PC-3 (cell line): ENCODE data around the gene TTC28. TPM values are rescaled to one million over a fixed set of nuclear protein-coding genes. Genes with fewer than 3 reads are reported as not detected.

ENCODE experiments used
- ATAC-seq: fragments of 200-7000 bp; cut with Tn5 transposase; 2 replicates; pipeline ENCODE4 v1.9.1; 2020; ENCODE audit warnings: mild to moderate bottlenecking, moderate library complexity
- BruUV-seq: library from RNA; stranded (reverse); fragments of 400-500 nt; replicated peaks from 2 replicates; lab custom pipeline; 2021; lab: Mats Ljungman, UMichigan
- CTCF ChIA-PET: fragments of 300-600 bp; sonication (Branson Sonifier 250); formaldehyde crosslinking; loops from one replicate; lab custom pipeline; 2022; ENCODE audit warnings: antibody characterized with exemption; lab: Charles Lee
- POLR2A ChIA-PET: fragments of 300-600 bp; sonication (Branson Sonifier 250); formaldehyde crosslinking; loops from one replicate; lab custom pipeline; 2022; ENCODE audit warnings: antibody characterized with exemption; ENCODE audit not compliant: unreplicated experiment; lab: Charles Lee
- DNase-seq: peaks from one replicate; pipeline ENCODE4 v3.0.0-alpha.2; 2015
- H2AFZ ChIP-seq: fragments of 300-600 bp; sonication (generic); 2 replicates; pipeline ENCODE4 v1.6.0; 2016; ENCODE audit warnings: antibody characterized with exemption, low read length
- H3F3A ChIP-seq: fragments of 300-600 bp; sonication (generic); one replicate; pipeline ENCODE4 v1.6.0; 2017; ENCODE audit warnings: antibody characterized with exemption, low read length, control low read depth, mild to moderate bottlenecking; ENCODE audit not compliant: unreplicated experiment
- H3K27ac ChIP-seq: fragments of 300-600 bp; sonication (generic); 2 replicates; pipeline ENCODE4 v1.5.1; 2016; ENCODE audit warnings: mild to moderate bottlenecking, low read length
- H3K27me3 ChIP-seq: fragments of 300-600 bp; sonication (generic); 2 replicates; pipeline ENCODE4 v1.6.1; 2016; ENCODE audit warnings: low read length, mixed read lengths
- H3K36me3 ChIP-seq: fragments of 300-600 bp; sonication (generic); 2 replicates; pipeline ENCODE4 v1.6.1; 2016; ENCODE audit warnings: low read depth, mixed run types, low read length, mixed read lengths
- H3K4me1 ChIP-seq: fragments of 300-600 bp; sonication (generic); 2 replicates; pipeline ENCODE4 v1.5.1; 2016; ENCODE audit warnings: low read length; ENCODE audit not compliant: insufficient read depth
- H3K4me2 ChIP-seq: fragments of 300-600 bp; sonication (generic); 2 replicates; pipeline ENCODE4 v1.6.0; 2016; ENCODE audit warnings: low read length
- H3K4me3 ChIP-seq: fragments of 300-600 bp; sonication (generic); 2 replicates; pipeline ENCODE4 v1.5.1; 2016; ENCODE audit warnings: mild to moderate bottlenecking, low read length, mixed read lengths
- H3K79me2 ChIP-seq: fragments of 300-600 bp; sonication (generic); 2 replicates; pipeline ENCODE4 v1.6.1; 2017; ENCODE audit warnings: low read length, mixed read lengths
- H3K9ac ChIP-seq: fragments of 300-600 bp; sonication (generic); 2 replicates; pipeline ENCODE4 v1.6.0; 2016; ENCODE audit warnings: mild to moderate bottlenecking, low read length
- H3K9me2 ChIP-seq: fragments of 300-600 bp; sonication (generic); replicated peaks from 2 replicates; pipeline ENCODE4 v1.6.1; 2016; ENCODE audit warnings: mixed run types, low read length, mixed read lengths
- H3K9me3 ChIP-seq: fragments of 300-600 bp; sonication (generic); 2 replicates; pipeline ENCODE4 v1.6.1; 2016; ENCODE audit warnings: low read length, mixed read lengths
- H4K20me1 ChIP-seq: fragments of 300-600 bp; sonication (generic); 2 replicates; pipeline ENCODE4 v1.6.1; 2016; ENCODE audit warnings: low read length, mixed read lengths
- EZH2 ChIP-seq: fragments of 300-600 bp; sonication (generic); IDR thresholded peaks from one replicate; pipeline ENCODE4 v1.6.1; 2017; ENCODE audit warnings: antibody characterized with exemption, mild to moderate bottlenecking, low read length; ENCODE audit not compliant: unreplicated experiment
- EZH2phosphoT487 ChIP-seq: fragments of 300-600 bp; sonication (generic); IDR thresholded peaks from 2 replicates; pipeline ENCODE4 v1.6.1; 2018; ENCODE audit warnings: mild to moderate bottlenecking, antibody characterized with exemption, low read length, borderline replicate concordance
- intact Hi-C: fragments of 100-400 bp; cut with micrococcal nuclease; formaldehyde crosslinking; loops from 2 replicates; pipeline ENCODE4 v1.9.0; 2023
- total RNA-seq: library from RNA; depleted of rRNA; stranded (reverse); fragments of >200 nt; gene quantifications from 2 replicates; pipeline ENCODE4 v1.2.3, GENCODE V29; 2014
- TF ChIP-seq, protein P1 (sequence below): fragments of 300-600 bp; sonication (generic); conservative IDR thresholded peaks from 2 replicates; pipeline ENCODE4 v1.5.1; 2017; ENCODE audit warnings: antibody characterized with exemption, low read depth, mild to moderate bottlenecking, low read length

The TTC28 gene
- total RNA-seq, 1 experiment from 2014 or later = 6.3 TPM

DNA sequence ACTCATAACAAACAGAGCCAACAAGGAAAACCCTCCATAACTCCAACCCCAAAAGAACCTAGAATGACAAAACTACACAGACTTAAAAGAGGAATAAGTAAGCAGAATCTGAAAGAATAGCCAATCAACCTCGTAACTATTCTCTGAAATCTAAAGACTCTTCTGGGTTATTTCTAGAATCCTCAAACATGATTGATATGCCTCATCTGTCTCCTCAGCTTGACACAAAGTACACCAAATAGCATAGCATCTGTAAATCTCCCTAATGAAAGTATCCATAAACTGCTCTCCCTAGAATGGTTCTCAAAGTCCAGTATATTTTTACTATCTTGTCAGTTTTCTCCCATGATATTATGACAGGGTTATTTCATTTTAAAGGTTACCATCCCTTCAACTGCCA is 195.0 kb downstream of the TTC28 start:
- Histone ChIP-seq H3K9me3 (no peaks in the 10 kb centered on the region), H2AFZ (no peak overlapping the region), H3K4me3 (no peak overlapping the region), H3K36me3 (no peaks in the 10 kb centered on the region), H3K4me2 (no peak overlapping the region), H3K27me3 (no peaks in the 10 kb centered on the region), H3K27ac (no peak overlapping the region), H3K9me2 (no peaks in the 10 kb centered on the region), H3K79me2 (no peaks in the 10 kb centered on the region), H4K20me1 (no peaks in the 10 kb centered on the region), H3F3A (no peaks in the 10 kb centered on the region), H3K4me1 (no peaks in the 10 kb centered on the region), H3K9ac (no peak overlapping the region)
- DNase-seq (no peak), ATAC-seq (no peak)
- intact Hi-C loops = no loop called here
- ChIA-PET POLR2A (interaction anchor here (0.6 kb wide), 1 partner anchor 55 kb away, joined by 17 read pairs; no protein-coding TSS in a partner anchor), CTCF (no interaction called here)
- no TSS peak for BruUV-seq
- TF ChIP-seq EZH2phosphoT487 (no peak), EZH2 (no peak)
- TF ChIP-seq, protein P1, sequence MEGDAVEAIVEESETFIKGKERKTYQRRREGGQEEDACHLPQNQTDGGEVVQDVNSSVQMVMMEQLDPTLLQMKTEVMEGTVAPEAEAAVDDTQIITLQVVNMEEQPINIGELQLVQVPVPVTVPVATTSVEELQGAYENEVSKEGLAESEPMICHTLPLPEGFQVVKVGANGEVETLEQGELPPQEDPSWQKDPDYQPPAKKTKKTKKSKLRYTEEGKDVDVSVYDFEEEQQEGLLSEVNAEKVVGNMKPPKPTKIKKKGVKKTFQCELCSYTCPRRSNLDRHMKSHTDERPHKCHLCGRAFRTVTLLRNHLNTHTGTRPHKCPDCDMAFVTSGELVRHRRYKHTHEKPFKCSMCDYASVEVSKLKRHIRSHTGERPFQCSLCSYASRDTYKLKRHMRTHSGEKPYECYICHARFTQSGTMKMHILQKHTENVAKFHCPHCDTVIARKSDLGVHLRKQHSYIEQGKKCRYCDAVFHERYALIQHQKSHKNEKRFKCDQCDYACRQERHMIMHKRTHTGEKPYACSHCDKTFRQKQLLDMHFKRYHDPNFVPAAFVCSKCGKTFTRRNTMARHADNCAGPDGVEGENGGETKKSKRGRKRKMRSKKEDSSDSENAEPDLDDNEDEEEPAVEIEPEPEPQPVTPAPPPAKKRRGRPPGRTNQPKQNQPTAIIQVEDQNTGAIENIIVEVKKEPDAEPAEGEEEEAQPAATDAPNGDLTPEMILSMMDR = no peak

DNA sequence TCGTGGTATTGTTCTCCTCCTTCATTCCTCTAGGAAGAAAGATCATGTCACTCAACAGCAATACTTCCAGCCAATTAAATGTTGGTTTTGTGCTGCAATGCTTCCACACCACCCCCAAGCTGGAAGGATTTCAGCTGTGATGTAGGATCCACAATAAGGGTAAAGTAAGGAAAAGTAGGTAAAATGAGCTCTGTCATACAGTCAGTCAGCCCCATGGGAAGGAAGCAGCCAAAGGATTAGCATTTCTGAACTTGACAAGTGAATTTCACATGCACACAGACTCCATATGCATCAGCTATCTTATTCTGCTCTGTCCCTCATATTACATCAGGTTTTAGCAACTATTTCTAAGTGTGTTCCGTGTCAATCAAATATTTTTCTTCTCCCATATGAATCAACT is 197.9 kb downstream of the TTC28 start:
- no peak for ATAC-seq

More for the DNA sequence above, 197.9 kb downstream of the TTC28 start:
- Histone ChIP-seq H3K4me2 (no peak overlapping the region), H3K9me3 (no peaks in the 10 kb centered on the region), H3K27ac (no peak overlapping the region), H2AFZ (no peak overlapping the region), H4K20me1 (no peaks in the 10 kb centered on the region), H3K79me2 (no peaks in the 10 kb centered on the region), H3K4me3 (no peak overlapping the region), H3K27me3 (no peaks in the 10 kb centered on the region), H3K9me2 (no peaks in the 10 kb centered on the region), H3K36me3 (no peaks in the 10 kb centered on the region), H3K9ac (no peak overlapping the region), H3K4me1 (no peaks in the 10 kb centered on the region), H3F3A (no peaks in the 10 kb centered on the region)
- no TSS peak for BruUV-seq
- ChIA-PET CTCF (no interaction called here), POLR2A (interaction anchor here (0.6 kb wide), 1 partner anchor 26 kb away, joined by 5 read pairs; no protein-coding TSS in a partner anchor)
- DNase-seq = no peak
- intact Hi-C loops = no loop called here
- TF ChIP-seq EZH2 (no peak), EZH2phosphoT487 (no peak)
- TF ChIP-seq, protein P1 = no peak
